IMR-90 (cell line): Measurements from ENCODE around the gene ANKRD44. TPM values are rescaled to one million over a fixed set of nuclear protein-coding genes. Genes with fewer than 3 reads are reported as not detected.

Source experiments
- ATAC-seq: fragments of 200-7000 bp; cut with Tn5 transposase; 2 replicates; pipeline ENCODE4 v1.9.1; 2020; ENCODE audit warnings: low read depth, mild to moderate bottlenecking, moderate library complexity
- BruUV-seq: library from RNA; stranded (reverse); fragments of 400-500 nt; replicated peaks from 2 replicates; lab custom pipeline; 2021; lab: Mats Ljungman, UMichigan
- CTCF ChIA-PET: fragments of 300-600 bp; formaldehyde crosslinking; extraction: SDS; loops from one replicate; lab custom pipeline; 2021; ENCODE audit warnings: antibody characterized with exemption; lab: Yijun Ruan, JAX
- POLR2A ChIA-PET: fragments of 300-600 bp; sonication (Branson Sonifier 250); formaldehyde crosslinking; loops from one replicate; lab custom pipeline; 2022; ENCODE audit warnings: antibody characterized with exemption; ENCODE audit not compliant: unreplicated experiment; lab: Charles Lee
- DNase-seq: peaks from one replicate; pipeline ENCODE4 v3.0.0; 2013
- H2AFZ ChIP-seq: replicated peaks from 2 replicates; pipeline ENCODE3; 2013; ENCODE audit warnings: low read length, mild to moderate bottlenecking; ENCODE audit not compliant: poor library complexity
- H2AK5ac ChIP-seq: 2 replicates; pipeline ENCODE4 v1.6.1; 2013; ENCODE audit warnings: low read depth, low read length, inconsistent platforms
- H2AK9ac ChIP-seq: replicated peaks from 2 replicates; pipeline ENCODE3; 2013; ENCODE audit warnings: mild to moderate bottlenecking, low read depth, low read length, moderate library complexity; ENCODE audit not compliant: poor library complexity
- H2BK120ac ChIP-seq: 2 replicates; pipeline ENCODE4 v1.6.1; 2013; ENCODE audit warnings: low read depth, low read length, inconsistent platforms
- H2BK15ac ChIP-seq: 3 replicates; pipeline ENCODE4 v1.6.1; 2013; ENCODE audit warnings: low read depth, low read length, inconsistent platforms
- H2BK20ac ChIP-seq: 2 replicates; pipeline ENCODE4 v1.6.1; 2013; ENCODE audit warnings: low read depth, mild to moderate bottlenecking, inconsistent platforms, low read length, moderate library complexity
- H2BK5ac ChIP-seq: 2 replicates; pipeline ENCODE4 v1.6.1; 2013; ENCODE audit warnings: mild to moderate bottlenecking, low read depth, low read length, inconsistent platforms; ENCODE audit not compliant: poor library complexity, severe bottlenecking
- H3K14ac ChIP-seq: replicated peaks from 2 replicates; pipeline ENCODE4 v1.6.1; 2013; ENCODE audit warnings: low read depth, low read length, inconsistent platforms
- H3K18ac ChIP-seq: 2 replicates; pipeline ENCODE4 v1.6.1; 2013; ENCODE audit warnings: low read depth, low read length, control low read depth
- H3K23ac ChIP-seq: 2 replicates; pipeline ENCODE4 v1.6.1; 2013; ENCODE audit warnings: low read depth, low read length, inconsistent platforms
- H3K27ac ChIP-seq: 2 replicates; pipeline ENCODE4 v1.5.1; 2013; ENCODE audit warnings: mild to moderate bottlenecking, control low read depth, low read length; ENCODE audit not compliant: insufficient read depth
- H3K27me3 ChIP-seq: 2 replicates; pipeline ENCODE4 v1.6.1; 2013; ENCODE audit warnings: low read length; ENCODE audit not compliant: control insufficient read depth, insufficient read depth
- H3K36me3 ChIP-seq: 2 replicates; pipeline ENCODE4 v1.6.1; 2013; ENCODE audit warnings: low read length, mixed read lengths; ENCODE audit not compliant: control insufficient read depth, insufficient read depth
- H3K4ac ChIP-seq: 2 replicates; pipeline ENCODE4 v1.6.1; 2013; ENCODE audit warnings: low read depth, low read length, inconsistent platforms
- H3K4me1 ChIP-seq: 2 replicates; pipeline ENCODE4 v1.6.1; 2013; ENCODE audit warnings: low read length, mixed read lengths; ENCODE audit not compliant: control insufficient read depth, insufficient read depth
- H3K4me2 ChIP-seq: 2 replicates; pipeline ENCODE4 v1.6.1; 2013; ENCODE audit warnings: low read depth, mild to moderate bottlenecking, control low read depth, low read length, moderate library complexity
- H3K4me3 ChIP-seq: 2 replicates; pipeline ENCODE4 v1.5.1; 2013; ENCODE audit warnings: low read depth, mild to moderate bottlenecking, control low read depth, low read length, moderate library complexity; ENCODE audit not compliant: insufficient read depth
- H3K56ac ChIP-seq: 2 replicates; pipeline ENCODE4 v1.6.1; 2013; ENCODE audit warnings: low read length, inconsistent platforms; ENCODE audit not compliant: insufficient read depth; ENCODE audit errors: extremely low read depth
- H3K79me1 ChIP-seq, 2 experiments: 2 replicates each; pipeline ENCODE4 v1.6.1; 2013; ENCODE audit warnings: low read length in 2 of 2, inconsistent platforms in 1 of 2, low read depth in 1 of 2
- H3K9ac ChIP-seq: 2 replicates; pipeline ENCODE4 v1.6.1; 2013; ENCODE audit warnings: low read depth, low read length, control low read depth
- H3K9me1 ChIP-seq: 2 replicates; pipeline ENCODE4 v1.6.1; 2013; ENCODE audit warnings: low read length, inconsistent platforms; ENCODE audit not compliant: insufficient read depth
- H3K9me3 ChIP-seq: 2 replicates; pipeline ENCODE4 v1.6.1; 2013; ENCODE audit warnings: low read length; ENCODE audit not compliant: control insufficient read depth, insufficient read depth
- H4K20me1 ChIP-seq: 2 replicates; pipeline ENCODE4 v1.6.1; 2013; ENCODE audit warnings: low read length, inconsistent platforms; ENCODE audit not compliant: insufficient read depth
- H4K5ac ChIP-seq: 2 replicates; pipeline ENCODE4 v1.6.1; 2013; ENCODE audit warnings: mild to moderate bottlenecking, low read depth, low read length, control low read depth
- H4K8ac ChIP-seq, 2 experiments: 2 replicates each; pipeline ENCODE4 v1.6.1; 2013; ENCODE audit warnings: low read depth in 2 of 2, low read length in 2 of 2, control low read depth in 1 of 2, inconsistent platforms in 1 of 2
- H4K91ac ChIP-seq: 2 replicates; pipeline ENCODE4 v1.6.1; 2013; ENCODE audit warnings: low read depth, low read length, inconsistent platforms; ENCODE audit not compliant: insufficient read depth
- BHLHE40 ChIP-seq: fragments of 150-350 bp; IDR thresholded peaks from 2 replicates; pipeline ENCODE4 v1.6.1; 2016; ENCODE audit warnings: mild to moderate bottlenecking, low read depth, low read length
- CEBPB ChIP-seq: IDR thresholded peaks from 2 replicates; pipeline ENCODE4 v1.6.1; 2012; ENCODE audit warnings: low read depth, low read length, improper control_type of control experiment
- CHD1 ChIP-seq: IDR thresholded peaks from 2 replicates; pipeline ENCODE4 v1.6.1; 2012; ENCODE audit warnings: low read depth, low read length, improper control_type of control experiment
- ELK1 ChIP-seq: fragments of 150-350 bp; IDR thresholded peaks from 2 replicates; pipeline ENCODE4 v1.6.1; 2016; ENCODE audit warnings: low read depth, mild to moderate bottlenecking, low read length, moderate library complexity, borderline replicate concordance
- FOS ChIP-seq: fragments of 150-350 bp; IDR thresholded peaks from 2 replicates; pipeline ENCODE4 v1.6.1; 2016; ENCODE audit warnings: low read depth, low read length
- MXI1 ChIP-seq: IDR thresholded peaks from 2 replicates; pipeline ENCODE4 v1.6.1; 2012; ENCODE audit warnings: low read depth, mild to moderate bottlenecking, low read length, moderate library complexity, borderline replicate concordance
- NFE2L2 ChIP-seq: fragments of 150-350 bp; IDR thresholded peaks from 2 replicates; pipeline ENCODE4 v1.6.1; 2016; ENCODE audit warnings: low read depth, mild to moderate bottlenecking, low read length
- POLR2A ChIP-seq: IDR thresholded peaks from 2 replicates; pipeline ENCODE4 v1.6.1; 2012; ENCODE audit warnings: mild to moderate bottlenecking, low read depth, low read length
- RAD21 ChIP-seq: IDR thresholded peaks from 2 replicates; pipeline ENCODE4 v1.6.1; 2012; ENCODE audit warnings: low read length, improper control_type of control experiment
- RCOR1 ChIP-seq: IDR thresholded peaks from 2 replicates; pipeline ENCODE4 v1.6.1; 2012; ENCODE audit warnings: mild to moderate bottlenecking, low read length, improper control_type of control experiment; ENCODE audit not compliant: insufficient replicate concordance
- RFX5 ChIP-seq: IDR thresholded peaks from 2 replicates; pipeline ENCODE4 v1.8.0; 2012; ENCODE audit warnings: low read depth, mild to moderate bottlenecking, low read length, moderate library complexity
- whole genome bisulfite sequencing, 2 experiments: methylation state at CpG; one replicate each; pipeline versions ENCODE4 v1.1.5 to v1.1.7; 2013; ENCODE audit warnings: missing lambda C conversion rate in 2 of 2; ENCODE audit not compliant: insufficient read length in 1 of 2; ENCODE audit errors: extremely low coverage in 2 of 2; 5-methylcytosine and 5-hydroxymethylcytosine counted together
- dilution Hi-C: fragments of 300-500 bp; cut with HindIII; formaldehyde crosslinking; loops from one replicate; pipeline ENCODE4 v1.14.3; 2018; ENCODE audit warnings: low sequenced_read_pairs; ENCODE audit not compliant: unreplicated experiment
- in situ Hi-C: fragments of 300-500 bp; cut with MboI; formaldehyde crosslinking; loops from 3 replicates; pipeline ENCODE4 v1.14.3; 2019; ENCODE audit warnings: low sequenced_read_pairs, inconsistent platforms, mixed read lengths
- intact Hi-C: fragments of 100-400 bp; cut with micrococcal nuclease; formaldehyde crosslinking; loops from 2 replicates; pipeline ENCODE4 v1.10.0; 2022
- polyA plus RNA-seq, 3 experiments: library from polyadenylated mRNA; depleted of rRNA; stranded (reverse); fragments of >200 nt; gene quantifications; 2 replicates each; pipeline ENCODE4 v1.2.3, GENCODE V29; 2012; ENCODE audit warnings: low replicate concordance in 1 of 3
- total RNA-seq: library from RNA; depleted of rRNA; stranded (reverse); fragments of >200 nt; gene quantifications from 2 replicates; pipeline ENCODE4 v1.2.3, GENCODE V29; 2012

Gene ANKRD44
- total and polyA plus RNA-seq, 2 of the 4 experiments (the other 2 are of a cell fraction): 5.2 to 15.6 TPM

DNA sequence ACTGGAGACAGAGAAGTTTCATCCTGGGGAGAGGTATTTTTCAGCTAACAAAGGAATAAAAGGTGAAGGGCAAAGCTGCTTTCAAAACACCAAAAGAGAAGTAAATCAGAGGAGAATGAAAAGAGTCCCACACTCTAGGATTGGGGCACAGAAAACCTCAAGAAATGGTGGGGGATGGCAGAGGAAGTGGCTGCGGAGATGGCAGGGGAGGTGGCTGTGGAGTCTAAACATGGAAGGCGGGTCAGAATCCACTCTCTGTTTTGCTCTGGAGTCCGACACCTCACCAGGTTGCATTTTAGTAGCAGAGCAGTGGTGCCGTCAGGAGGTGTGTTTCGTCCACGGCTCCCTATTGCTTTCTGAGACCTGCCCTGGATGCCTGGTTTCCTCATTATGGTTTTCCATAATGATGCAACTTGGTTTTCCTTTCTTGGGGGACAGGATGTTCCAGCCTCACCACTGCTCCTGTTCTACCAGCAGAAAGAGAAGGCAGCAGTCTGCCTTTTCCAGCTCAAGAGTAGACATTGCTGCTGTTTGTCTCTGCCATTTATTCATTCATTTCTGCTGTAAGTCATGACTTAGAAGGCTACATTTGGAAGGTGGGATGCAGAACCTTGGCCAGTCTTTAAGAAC is 188.7 kb downstream of the ANKRD44 start:
- Histone ChIP-seq H3K36me3 (no peaks in the 10 kb centered on the region), H3K4ac (no peak overlapping the region; the same call in 1 of the 2 replicates), H3K4me2 (no peak overlapping the region), H4K91ac (peak overlapping the region; percentile 5; the same call in 1 of the 2 replicates), H3K18ac (no peak overlapping the region), H3K9me1 (peaks cover 23% of the 10 kb centered on the region), H2BK5ac (no peak overlapping the region), H3K56ac (no peak overlapping the region), H2AFZ (no peak overlapping the region), H3K4me3 (no peak overlapping the region), H2BK120ac (peak overlapping the region; percentile 59; the same call in 1 of the 2 replicates), H2AK9ac (no peak overlapping the region), H3K4me1 (peaks cover 13% of the 10 kb centered on the region), H3K9ac (no peak overlapping the region), H4K5ac (no peak overlapping the region), H3K27ac (no peak overlapping the region), H3K9me3 (no peaks in the 10 kb centered on the region), H3K14ac (peak overlapping the region; percentile 25; the same call in 1 of the 2 replicates), H3K27me3 (no peaks in the 10 kb centered on the region), H2AK5ac (peak overlapping the region; percentile 22; the same call in 1 of the 2 replicates), H3K23ac (no peak overlapping the region), H3K79me1 (0 out of 4 replicates have a peak, but pooled peaks cover 0 to 4% of the 10 kb centered on the region in 2 experiments), H4K20me1 (peaks cover 4% of the 10 kb centered on the region; the same call in 1 of the 2 replicates), H2BK15ac (peak overlapping the region; percentile 53; the same call in 1 of the 3 replicates), H2BK20ac (0 out of 2 replicates have a peak overlapping the region, but pooled peaks have one; percentile 34), H4K8ac (no peak overlapping the region)
- ChIA-PET CTCF (interaction anchor here (0.6 to 1.6 kb wide), 3 partner anchors 8 to 256 kb away, joined by 3 to 7 read pairs (median 4); no protein-coding TSS in a partner anchor), POLR2A (no interaction called here)
- in situ Hi-C loops: no loop called here
- TF ChIP-seq CEBPB: no peak
- TF ChIP-seq NFE2L2: no peak
- TF ChIP-seq FOS: no peak
- TF ChIP-seq CHD1: no peak
- TF ChIP-seq RFX5: no peak
- TF ChIP-seq BHLHE40: no peak
- no peak for TF ChIP-seq RCOR1
- no peak for TF ChIP-seq RAD21
- TF ChIP-seq ELK1: no peak
- TF ChIP-seq MXI1: no peak
- no peak for TF ChIP-seq POLR2A
- intact Hi-C loops: loop anchor here (10.0 kb wide), 1 partner anchor 583 kb away; the partner anchor contains the start of gene MARS2
- no TSS peak for BruUV-seq
- dilution Hi-C loops: no loop called here
- no peak for DNase-seq
- ATAC-seq: no peak
- WGBS, 2 experiments: 50% methylated on average over 2 of the region's 6 CpGs; no CpG with 5 or more reads in 1 of the 2 experiments
